Hepatocyte (in vitro differentiated cells): ENCODE data around the gene ANKRD17. TPM values are rescaled to one million over a fixed set of nuclear protein-coding genes. Genes with fewer than 3 reads are reported as not detected.
"Not testable (repeated sequence)": the region's sequence is repeated elsewhere in the genome, so short reads cannot be mapped to it uniquely, and the experiment has no call there.

ENCODE experiments used
- DNase-seq: peaks from one replicate; pipeline ENCODE4 v3.0.0-alpha.2; 2016; ENCODE audit warnings: low spot score
- H2AFZ ChIP-seq: fragments of 200-600 bp; sonication (generic); 2 replicates; pipeline ENCODE4 v1.6.0; 2016; ENCODE audit warnings: antibody characterized with exemption, mild to moderate bottlenecking
- H3K27ac ChIP-seq: fragments of 200-600 bp; sonication (generic); 2 replicates; pipeline ENCODE4 v1.5.1; 2016; ENCODE audit warnings: mild to moderate bottlenecking
- H3K27me3 ChIP-seq: fragments of 200-600 bp; sonication (generic); 2 replicates; pipeline ENCODE4 v1.6.1; 2016
- H3K36me3 ChIP-seq: fragments of 200-600 bp; sonication (generic); replicated peaks from 2 replicates; pipeline ENCODE4 v1.5.1; 2016; ENCODE audit warnings: low read depth; ENCODE audit not compliant: insufficient read depth
- H3K4me1 ChIP-seq: fragments of 200-600 bp; sonication (generic); 2 replicates; pipeline ENCODE4 v1.5.1; 2016; ENCODE audit warnings: mild to moderate bottlenecking, moderate library complexity; ENCODE audit not compliant: insufficient read depth
- H3K4me2 ChIP-seq: fragments of 200-600 bp; sonication (generic); 2 replicates; pipeline ENCODE4 v1.6.0; 2016
- H3K4me3 ChIP-seq: fragments of 200-600 bp; sonication (generic); 2 replicates; pipeline ENCODE4 v1.5.1; 2016; ENCODE audit warnings: mild to moderate bottlenecking
- H3K79me2 ChIP-seq: fragments of 200-600 bp; sonication (generic); 2 replicates; pipeline ENCODE4 v1.6.0; 2017; ENCODE audit warnings: mild to moderate bottlenecking
- H3K9me2 ChIP-seq: fragments of 200-600 bp; sonication (generic); replicated peaks from 2 replicates; pipeline ENCODE4 v1.6.0; 2017; ENCODE audit warnings: mild to moderate bottlenecking; ENCODE audit not compliant: insufficient read depth
- H3K9me3 ChIP-seq: fragments of 200-600 bp; sonication (generic); 2 replicates; pipeline ENCODE4 v1.5.1; 2016; ENCODE audit warnings: low read depth, mild to moderate bottlenecking
- H4K20me1 ChIP-seq: fragments of 200-600 bp; sonication (generic); 2 replicates; pipeline ENCODE4 v1.6.0; 2016; ENCODE audit warnings: mild to moderate bottlenecking; ENCODE audit not compliant: insufficient read depth, poor library complexity, severe bottlenecking
- CTCF ChIP-seq: fragments of 200-600 bp; sonication (generic); IDR thresholded peaks from 2 replicates; pipeline ENCODE4 v1.5.1; 2016; ENCODE audit warnings: antibody characterized with exemption, mild to moderate bottlenecking; ENCODE audit not compliant: poor library complexity
- EZH2 ChIP-seq: fragments of 200-600 bp; sonication (generic); IDR thresholded peaks from 2 replicates; pipeline ENCODE4 v1.6.1; 2016; ENCODE audit warnings: antibody characterized with exemption, mild to moderate bottlenecking, borderline replicate concordance
- EZH2phosphoT487 ChIP-seq: fragments of 200-600 bp; sonication (generic); IDR thresholded peaks from one replicate; pipeline ENCODE4 v1.6.1; 2018; ENCODE audit warnings: antibody characterized with exemption, mild to moderate bottlenecking, low read depth, moderate library complexity; ENCODE audit not compliant: unreplicated experiment, severe bottlenecking
- WGBS: methylation state at CpG from one replicate; pipeline ENCODE4 v1.1.6; 2016; ENCODE audit warnings: low lambda C conversion rate; ENCODE audit errors: missing lambda C conversion rate; 5-methylcytosine and 5-hydroxymethylcytosine counted together
- polyA plus RNA-seq: library from polyadenylated mRNA; unstranded; fragments of >200 nt; fragmentation: Nextera tagmentation; extraction: Ambion mirVana; gene quantifications from 2 replicates; pipeline ENCODE4 v1.2.1, GENCODE V29; 2016
- total RNA-seq: library from RNA; depleted of rRNA; stranded (reverse); fragments of >200 nt; gene quantifications from 2 replicates; pipeline ENCODE4 v1.2.3, GENCODE V29; 2014

The ANKRD17 gene
- total and polyA plus RNA-seq, 2 experiments from 2014 or later, result 31.8 to 55.8 TPM

GRCh38 chr4:73299548-73300280 is 41.1 kb upstream of the ANKRD17 start:
- Histone ChIP-seq H3K27me3 (no peaks in the 10 kb centered on the region), H3K27ac (no peak overlapping the region), H4K20me1 (no peaks in the 10 kb centered on the region), H3K36me3 (no peaks in the 10 kb centered on the region), H3K79me2 (no peaks in the 10 kb centered on the region), H3K9me2 (no peaks in the 10 kb centered on the region), H3K9me3 (no peaks in the 10 kb centered on the region), H3K4me2 (no peak overlapping the region), H3K4me1 (no peaks in the 10 kb centered on the region), H3K4me3 (no peak overlapping the region), H2AFZ (no peak overlapping the region)
- TF ChIP-seq EZH2 (no peak), EZH2phosphoT487 (no peak), CTCF (no peak)
- 93% methylated on average over 25 of the region's 25 CpGs for WGBS
- DNase-seq, result no peak

GRCh38 chr4:73292661-73293060 is 34.1 kb upstream of the ANKRD17 start:
- H3K36me3 ChIP-seq, DNase-seq, H3K4me3 ChIP-seq, H2AFZ ChIP-seq, H3K79me2 ChIP-seq, H3K27ac ChIP-seq, H3K4me1 ChIP-seq, H4K20me1 ChIP-seq, H3K4me2 ChIP-seq, H3K9me3 ChIP-seq, H3K9me2 ChIP-seq, H3K27me3 ChIP-seq: not testable (repeated sequence)
- 90% methylated on average over 9 of the region's 9 CpGs for WGBS

- H4K20me1 ChIP-seq, result no peaks in the 10 kb centered on the region
- no peaks in the 10 kb centered on the region for H3K9me3 ChIP-seq
- no peaks in the 10 kb centered on the region for H3K4me1 ChIP-seq
- H3K4me2 ChIP-seq, result no peak overlapping the region
- H3K27me3 ChIP-seq, result no peaks in the 10 kb centered on the region
- H3K4me3 ChIP-seq, result no peak overlapping the region
- H3K36me3 ChIP-seq, result no peaks in the 10 kb centered on the region
- H3K79me2 ChIP-seq, result no peaks in the 10 kb centered on the region
- no peak overlapping the region for H3K27ac ChIP-seq
- no peaks in the 10 kb centered on the region for H3K9me2 ChIP-seq
- H2AFZ ChIP-seq, result no peak overlapping the region
- no peak for TF ChIP-seq EZH2phosphoT487
- TF ChIP-seq EZH2, result no peak
- no peak for TF ChIP-seq CTCF
- 93% methylated on average over 5 of the region's 5 CpGs for whole genome bisulfite sequencing
- DNase-seq, result no peak
These were observed 23.4 kb upstream of the ANKRD17 start for GRCh38 chr4:73281982-73282381.

GRCh38 chr4:73281396-73281795 is 22.8 kb upstream of the ANKRD17 start:
- TF ChIP-seq CTCF (no peak), EZH2 (no peak), EZH2phosphoT487 (no peak)
- H3K36me3 ChIP-seq, result no peaks in the 10 kb centered on the region
- H3K27me3 ChIP-seq, result no peaks in the 10 kb centered on the region
- H3K4me1 ChIP-seq, result no peaks in the 10 kb centered on the region
- H3K4me2 ChIP-seq, result no peak overlapping the region
- H4K20me1 ChIP-seq, result no peaks in the 10 kb centered on the region
- H3K9me2 ChIP-seq, result no peaks in the 10 kb centered on the region
- DNase-seq, result no peak
- H2AFZ ChIP-seq, result no peak overlapping the region
- H3K4me3 ChIP-seq, result no peak overlapping the region
- WGBS, result 100% methylated on average over 2 of the region's 2 CpGs
- no peak overlapping the region for H3K27ac ChIP-seq
- no peaks in the 10 kb centered on the region for H3K9me3 ChIP-seq
- H3K79me2 ChIP-seq, result no peaks in the 10 kb centered on the region
